A673 (cell line): ENCODE data around the gene SRP9. TPM values are rescaled to one million over a fixed set of nuclear protein-coding genes. Genes with fewer than 3 reads are reported as not detected.
A peak's percentile ranks its signal among the peaks of the same experiment; 100 is the strongest.

ENCODE experiments used
- BruUV-seq: library from RNA; stranded (reverse); fragments of 400-500 nt; replicated peaks from 2 replicates; lab custom pipeline; 2021; lab: Mats Ljungman, UMichigan
- CTCF ChIA-PET: fragments of 300-600 bp; sonication (Branson Sonifier 250); formaldehyde crosslinking; loops from one replicate; lab custom pipeline; 2022; ENCODE audit warnings: antibody characterized with exemption; lab: Charles Lee
- POLR2A ChIA-PET: fragments of 300-600 bp; sonication (Branson Sonifier 250); formaldehyde crosslinking; loops from one replicate; lab custom pipeline; 2022; ENCODE audit warnings: antibody characterized with exemption; ENCODE audit not compliant: low non-redundant PET; lab: Charles Lee
- DNase-seq: peaks from one replicate; pipeline ENCODE4 v3.0.0-alpha.2; 2015; ENCODE audit warnings: low spot score
- H3K27ac ChIP-seq: fragments of 200-600 bp; sonication (generic); 2 replicates; pipeline ENCODE4 v1.5.1; 2016; ENCODE audit warnings: mixed run types, low read depth, mild to moderate bottlenecking, mixed read lengths, antibody characterized with exemption, low read length; ENCODE audit not compliant: poor library complexity, severe bottlenecking
- H3K27me3 ChIP-seq: fragments of 200-600 bp; sonication (generic); replicated peaks from 2 replicates; pipeline ENCODE4 v1.6.1; 2017; ENCODE audit warnings: mixed run types, low read depth, mild to moderate bottlenecking, mixed read lengths, antibody characterized with exemption, low read length; ENCODE audit not compliant: insufficient read depth, poor library complexity
- H3K36me3 ChIP-seq: fragments of 200-600 bp; sonication (generic); 2 replicates; pipeline ENCODE4 v1.6.1; 2016; ENCODE audit warnings: mixed run types, mild to moderate bottlenecking, mixed read lengths, antibody characterized with exemption, low read length; ENCODE audit not compliant: insufficient read depth, poor library complexity, severe bottlenecking
- H3K4me1 ChIP-seq: fragments of 200-600 bp; sonication (generic); 2 replicates; pipeline ENCODE4 v1.6.1; 2017; ENCODE audit warnings: mixed run types, mild to moderate bottlenecking, mixed read lengths, antibody characterized with exemption, low read length; ENCODE audit not compliant: insufficient read depth, poor library complexity, severe bottlenecking
- H3K4me3 ChIP-seq: fragments of 200-600 bp; sonication (generic); 2 replicates; pipeline ENCODE4 v1.5.1; 2016; ENCODE audit warnings: low read depth, mixed run types, mild to moderate bottlenecking, mixed read lengths, low read length; ENCODE audit not compliant: poor library complexity, severe bottlenecking
- H3K9me3 ChIP-seq: fragments of 200-600 bp; sonication (generic); 2 replicates; pipeline ENCODE4 v1.6.1; 2016; ENCODE audit warnings: mixed run types, low read depth, mild to moderate bottlenecking, mixed read lengths, antibody characterized with exemption, low read length; ENCODE audit not compliant: poor library complexity, severe bottlenecking
- EZH2 ChIP-seq: fragments of 200-600 bp; sonication (generic); IDR thresholded peaks from 2 replicates; pipeline ENCODE4 v1.6.1; 2017; ENCODE audit warnings: borderline replicate concordance, low read depth, mild to moderate bottlenecking, mixed read lengths, antibody characterized with exemption, low read length; ENCODE audit not compliant: poor library complexity, severe bottlenecking
- intact Hi-C: fragments of 100-400 bp; cut with micrococcal nuclease; formaldehyde crosslinking; loops from one replicate; pipeline ENCODE4 v1.10.0; 2022; ENCODE audit not compliant: unreplicated experiment
- total RNA-seq: library from RNA; stranded (reverse); gene quantifications from 2 replicates; pipeline ENCODE4 v1.2.3, GENCODE V29; 2021
- TF ChIP-seq, protein P1 (sequence below): fragments of 300-800, 200-600 bp; sonication (generic); conservative IDR thresholded peaks from 2 replicates; pipeline ENCODE4 v1.5.1; 2017; ENCODE audit warnings: low read depth, mild to moderate bottlenecking, antibody characterized with exemption, low read length, moderate library complexity, mixed read lengths

The SRP9 gene
- total RNA-seq, 1 experiment from 2014 or later = 486 TPM

DNA sequence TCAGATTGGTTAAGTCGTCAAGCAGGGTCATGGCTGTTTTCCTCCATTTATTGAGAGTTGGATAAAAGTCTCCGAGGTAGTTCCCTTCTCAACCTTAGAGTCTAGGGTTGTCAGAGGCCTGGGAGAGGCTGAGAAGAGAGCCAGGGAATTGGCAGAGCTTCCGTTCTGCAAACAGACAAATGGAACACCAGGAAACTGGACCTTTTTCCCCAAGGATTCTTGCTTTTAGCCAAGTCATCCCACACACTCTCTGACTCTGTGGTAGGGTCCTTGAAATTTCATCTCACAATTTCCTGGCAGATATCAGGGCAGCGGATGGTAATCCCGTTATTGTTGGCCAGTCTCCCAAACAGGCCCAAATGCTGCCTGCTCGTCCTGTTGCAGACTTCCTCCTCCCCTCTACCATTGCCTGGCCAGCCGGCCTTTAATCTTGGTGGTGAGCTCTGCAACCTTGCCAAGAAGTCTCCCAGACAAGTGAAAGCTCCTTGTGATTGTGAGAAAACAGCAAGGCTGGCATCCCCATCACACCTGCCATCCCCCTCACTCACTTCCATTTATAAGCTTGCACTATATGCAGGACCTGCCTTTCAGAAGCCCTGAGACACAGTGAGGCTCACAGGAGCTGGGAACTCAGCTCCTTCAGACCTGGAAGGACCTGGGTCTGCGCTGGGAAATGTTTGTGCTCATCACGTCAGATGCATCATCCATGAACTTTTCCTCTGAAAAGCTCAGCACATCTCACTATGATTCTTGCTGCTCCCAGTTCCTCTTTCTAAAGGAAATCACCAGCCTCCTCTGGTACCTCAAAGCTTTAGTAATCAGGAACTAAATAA lies 13.7 kb upstream of the SRP9 start:
- TF ChIP-seq, protein P1, sequence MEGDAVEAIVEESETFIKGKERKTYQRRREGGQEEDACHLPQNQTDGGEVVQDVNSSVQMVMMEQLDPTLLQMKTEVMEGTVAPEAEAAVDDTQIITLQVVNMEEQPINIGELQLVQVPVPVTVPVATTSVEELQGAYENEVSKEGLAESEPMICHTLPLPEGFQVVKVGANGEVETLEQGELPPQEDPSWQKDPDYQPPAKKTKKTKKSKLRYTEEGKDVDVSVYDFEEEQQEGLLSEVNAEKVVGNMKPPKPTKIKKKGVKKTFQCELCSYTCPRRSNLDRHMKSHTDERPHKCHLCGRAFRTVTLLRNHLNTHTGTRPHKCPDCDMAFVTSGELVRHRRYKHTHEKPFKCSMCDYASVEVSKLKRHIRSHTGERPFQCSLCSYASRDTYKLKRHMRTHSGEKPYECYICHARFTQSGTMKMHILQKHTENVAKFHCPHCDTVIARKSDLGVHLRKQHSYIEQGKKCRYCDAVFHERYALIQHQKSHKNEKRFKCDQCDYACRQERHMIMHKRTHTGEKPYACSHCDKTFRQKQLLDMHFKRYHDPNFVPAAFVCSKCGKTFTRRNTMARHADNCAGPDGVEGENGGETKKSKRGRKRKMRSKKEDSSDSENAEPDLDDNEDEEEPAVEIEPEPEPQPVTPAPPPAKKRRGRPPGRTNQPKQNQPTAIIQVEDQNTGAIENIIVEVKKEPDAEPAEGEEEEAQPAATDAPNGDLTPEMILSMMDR = no peak
- no peak for TF ChIP-seq EZH2
- Histone ChIP-seq H3K4me3 (no peak overlapping the region), H3K4me1 (peaks cover 18% of the 10 kb centered on the region), H3K36me3 (no peaks in the 10 kb centered on the region), H3K27ac (no peak overlapping the region), H3K27me3 (no peaks in the 10 kb centered on the region), H3K9me3 (no peaks in the 10 kb centered on the region)
- intact Hi-C loops = no loop called here
- DNase-seq = no peak
- CTCF ChIA-PET = no interaction called here
- BruUV-seq = no TSS peak
- POLR2A ChIA-PET = no interaction called here

DNA sequence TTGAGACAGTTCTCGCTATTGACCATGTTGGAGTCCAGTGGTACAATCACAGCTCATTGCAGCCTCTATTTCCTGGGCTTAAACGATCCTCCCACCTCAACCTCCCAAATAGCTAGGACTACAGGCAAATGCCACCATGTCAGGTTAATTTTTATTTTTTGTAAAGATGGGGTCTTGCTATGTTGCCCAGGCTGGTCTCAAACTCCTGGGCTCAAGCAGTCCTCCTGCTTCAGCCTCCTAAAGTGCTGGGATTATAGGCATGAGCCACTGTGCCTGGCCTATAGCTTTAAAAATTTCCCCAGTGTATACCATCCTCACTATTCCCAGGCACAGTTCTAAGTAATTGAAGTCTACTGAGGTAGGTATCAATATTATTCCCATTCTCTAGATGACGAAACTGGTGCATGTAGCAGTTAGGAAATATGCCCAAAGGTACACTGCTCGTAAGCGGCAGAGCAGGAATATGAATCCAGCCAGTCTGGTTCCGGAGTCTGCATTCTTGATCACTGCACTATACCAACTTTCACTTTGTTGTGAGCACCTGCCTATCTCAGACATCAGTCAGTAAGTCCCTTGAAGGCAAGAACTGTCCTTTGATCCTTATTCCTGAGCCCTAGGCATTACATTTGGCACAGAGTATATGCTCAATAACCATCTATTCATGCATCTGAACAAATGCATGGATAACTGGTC lies 11.5 kb upstream of the SRP9 start:
- H3K27ac ChIP-seq = no peak overlapping the region
- no peak for DNase-seq
- intact Hi-C loops = no loop called here
- TF ChIP-seq EZH2 = no peak
- TF ChIP-seq, protein P1 = no peak
- H3K36me3 ChIP-seq = no peaks in the 10 kb centered on the region
- no TSS peak for BruUV-seq
- ChIA-PET POLR2A (no interaction called here), CTCF (no interaction called here)
- H3K4me3 ChIP-seq = no peak overlapping the region
- H3K9me3 ChIP-seq = no peaks in the 10 kb centered on the region
- no peaks in the 10 kb centered on the region for H3K27me3 ChIP-seq
- H3K4me1 ChIP-seq = peaks cover 22% of the 10 kb centered on the region

DNA sequence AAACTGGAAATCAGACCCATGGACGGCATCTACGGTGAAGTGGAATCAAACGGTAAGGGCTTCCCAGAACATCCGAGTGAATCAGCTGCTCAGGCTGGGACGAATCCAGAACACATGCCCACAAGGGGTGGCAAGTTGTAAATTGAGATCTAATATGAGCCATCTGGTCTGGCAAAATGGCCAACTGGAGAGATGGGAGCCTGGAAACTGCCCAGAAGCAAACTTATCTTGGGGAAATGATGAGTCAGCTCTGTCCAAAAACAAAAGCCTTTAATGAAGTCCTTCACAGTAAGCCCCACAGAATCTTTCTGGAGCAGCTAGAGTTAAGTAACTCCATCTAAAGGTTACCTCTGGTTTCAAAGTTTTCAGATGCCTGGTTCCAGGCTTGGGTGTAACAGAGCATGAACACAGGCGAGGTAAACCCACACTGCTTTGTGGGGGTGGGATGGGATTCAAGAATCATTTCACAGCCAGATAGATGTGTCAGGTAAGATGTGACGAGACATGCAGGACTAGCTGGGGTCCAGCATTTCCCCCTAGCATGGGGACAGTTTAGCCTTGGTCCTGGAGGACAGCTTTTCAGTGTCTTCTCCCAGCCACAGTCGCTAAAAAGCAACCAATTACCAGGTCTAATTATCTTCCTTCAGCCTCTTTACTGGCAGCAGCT lies 10.5 kb upstream of the SRP9 start:
- intact Hi-C loops = no loop called here
- H3K9me3 ChIP-seq = no peaks in the 10 kb centered on the region
- no peaks in the 10 kb centered on the region for H3K36me3 ChIP-seq
- H3K4me1 ChIP-seq = peaks cover 28% of the 10 kb centered on the region
- peak; percentile 33 for DNase-seq
- no peak overlapping the region for H3K4me3 ChIP-seq
- TF ChIP-seq EZH2 = no peak
- TF ChIP-seq, protein P1 = no peak
- BruUV-seq = no TSS peak
- no peaks in the 10 kb centered on the region for H3K27me3 ChIP-seq
- peak overlapping the region; percentile 1 for H3K27ac ChIP-seq
- POLR2A ChIA-PET = no interaction called here
- CTCF ChIA-PET = no interaction called here
